Islet of Langerhans (tissue), 1 donor: Measurements from ENCODE around the gene BIRC2.
"Not testable (repeated sequence)": the region's sequence is repeated elsewhere in the genome, so short reads cannot be mapped to it uniquely, and the experiment has no call there.

Source experiments
- FAIRE-seq: peaks from one replicate; lab custom pipeline; 2011; peaks lifted over from hg19 to GRCh38; lab: Jason Lieb, UNC

BIRC2 gene

GRCh38 chr11:102346748-102347461 lies at the start of gene BIRC2:
Gene BIRC2 (plus strand): TSS chr11:102347214. CDS start chr11:102349855, 2,641 bp downstream.
- no peak for FAIRE-seq

DNA sequence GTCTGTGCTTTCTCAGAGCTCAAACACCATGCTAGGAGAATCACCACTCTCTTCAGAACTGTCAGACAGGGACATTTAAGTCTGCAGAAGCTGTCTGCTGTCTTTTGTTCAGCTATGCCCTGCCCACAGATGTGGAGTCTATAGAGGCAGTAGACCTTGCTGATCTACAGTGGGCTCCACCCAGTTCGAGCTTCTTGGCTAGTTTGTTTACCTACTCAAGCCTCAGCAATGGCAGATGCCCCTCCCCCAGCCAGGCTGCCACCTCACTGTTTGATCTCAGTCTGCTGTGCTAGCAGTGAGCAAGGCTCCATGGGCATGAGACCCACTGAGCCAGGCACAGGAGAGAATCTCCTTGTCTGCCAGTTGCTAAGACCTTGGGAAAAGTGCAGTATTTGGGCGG lies 46.2 kb upstream of the BIRC2 start:
- not testable (repeated sequence) for FAIRE-seq

DNA sequence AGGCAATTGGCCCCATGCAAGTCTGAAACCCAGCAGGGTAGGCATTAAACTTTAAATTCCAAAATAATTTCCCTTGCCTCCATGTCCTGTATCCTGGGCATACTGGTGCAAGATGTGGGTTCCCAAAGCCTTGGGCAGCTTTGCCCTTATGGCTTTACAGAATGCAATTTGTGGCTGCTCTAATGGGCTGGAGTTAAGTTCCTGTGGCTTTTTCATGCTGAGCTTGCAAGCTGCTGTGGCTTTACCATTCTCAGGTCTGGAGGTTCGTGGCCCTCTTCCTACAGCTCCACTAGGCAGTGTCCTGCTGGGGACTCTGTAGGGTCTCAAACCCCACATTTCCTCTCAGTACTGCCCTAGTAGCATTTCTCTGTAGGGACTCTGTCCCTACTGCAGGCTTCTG lies 44.8 kb upstream of the BIRC2 start:
- FAIRE-seq, result no peak

- FAIRE-seq, result no peak
Observed at GRCh38 chr11:102304686-102305085, 42.3 kb upstream of the BIRC2 start.

GRCh38 chr11:102305352-102306047 lies 41.5 kb upstream of the BIRC2 start:
- no peak for FAIRE-seq

GRCh38 chr11:102306048-102306597 lies 40.9 kb upstream of the BIRC2 start:
- no peak for FAIRE-seq

DNA sequence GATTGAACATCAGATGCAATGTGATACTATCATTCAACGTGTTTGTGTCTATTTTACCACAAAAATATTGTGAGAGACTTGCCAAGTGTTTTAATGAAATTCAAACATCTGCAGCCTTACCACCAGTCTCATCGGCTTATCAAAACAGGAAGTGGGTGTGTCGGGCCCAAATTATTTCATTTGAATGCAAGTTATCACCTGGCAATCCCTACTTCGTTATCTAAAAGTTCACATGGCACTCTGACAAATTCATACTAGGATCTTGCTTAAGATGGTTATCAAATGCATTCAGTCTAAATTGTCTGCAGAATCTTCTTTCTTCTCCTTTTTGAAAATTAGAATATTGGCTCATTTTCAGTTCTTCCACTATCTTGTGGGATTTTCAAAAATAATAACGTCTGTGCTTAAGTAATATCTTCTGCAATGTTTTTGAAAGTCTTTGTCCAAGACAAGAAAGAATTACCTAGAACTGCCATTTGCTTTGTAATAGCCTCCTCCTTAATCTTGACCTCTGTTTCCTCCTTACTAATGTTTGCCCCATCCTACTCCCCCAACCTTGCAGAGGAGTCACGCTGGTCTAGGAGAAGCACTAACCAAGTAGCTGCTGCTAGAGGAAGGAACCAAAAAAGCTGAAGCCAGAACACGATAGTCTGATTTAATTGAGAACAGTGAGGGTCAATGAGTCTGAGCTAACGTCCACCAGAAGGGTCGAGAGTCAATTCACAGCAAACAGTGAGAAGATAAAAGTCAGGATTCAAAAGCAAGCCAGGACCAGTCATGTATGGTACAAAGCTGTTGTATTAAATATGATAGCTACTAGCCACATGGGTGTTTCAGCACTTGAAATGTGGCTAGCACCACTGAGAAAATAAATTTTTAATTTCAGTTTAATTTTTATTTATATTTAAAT lies 39.9 kb upstream of the BIRC2 start:
- no peak for FAIRE-seq

DNA sequence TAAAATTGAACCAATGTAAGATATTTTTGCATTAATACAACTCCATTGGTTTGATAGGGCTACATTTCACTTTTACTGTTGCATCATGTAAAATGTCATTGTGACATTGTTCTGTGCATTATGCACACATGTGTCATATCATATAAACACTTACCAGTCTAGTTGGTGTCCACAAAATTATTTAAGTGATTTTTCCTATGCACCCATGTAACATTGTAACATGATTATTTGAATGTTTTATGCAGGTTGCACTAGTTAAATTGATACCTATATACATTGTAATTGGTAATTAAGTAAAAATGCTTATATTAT lies 39.3 kb upstream of the BIRC2 start:
- no peak for FAIRE-seq

GRCh38 chr11:102309621-102310541 lies 37.1 kb upstream of the BIRC2 start:
- FAIRE-seq, result no peak

- peak; percentile 61 for FAIRE-seq
Observed at GRCh38 chr11:102312667-102313066, 34.3 kb upstream of the BIRC2 start.

GRCh38 chr11:102313238-102313940 lies 33.6 kb upstream of the BIRC2 start:
- FAIRE-seq, result no peak

DNA sequence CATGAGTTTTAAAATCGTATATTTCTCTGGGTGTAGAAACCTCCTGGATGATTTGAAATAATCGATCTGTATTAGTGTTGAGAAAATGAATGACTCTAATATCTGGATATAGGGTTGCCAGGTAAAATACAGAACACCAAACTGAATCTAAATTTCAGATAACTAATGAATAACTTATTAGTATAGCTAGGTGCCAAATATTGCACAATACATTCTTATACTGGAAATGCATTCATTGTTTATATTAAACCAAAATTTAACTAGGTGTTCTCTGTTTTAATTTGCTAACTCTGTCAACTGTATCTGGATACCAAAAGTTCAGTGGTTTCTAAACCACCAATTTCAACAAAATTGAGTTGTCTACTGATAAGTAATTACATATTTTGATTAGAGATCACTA lies 32.2 kb upstream of the BIRC2 start:
- no peak for FAIRE-seq

DNA sequence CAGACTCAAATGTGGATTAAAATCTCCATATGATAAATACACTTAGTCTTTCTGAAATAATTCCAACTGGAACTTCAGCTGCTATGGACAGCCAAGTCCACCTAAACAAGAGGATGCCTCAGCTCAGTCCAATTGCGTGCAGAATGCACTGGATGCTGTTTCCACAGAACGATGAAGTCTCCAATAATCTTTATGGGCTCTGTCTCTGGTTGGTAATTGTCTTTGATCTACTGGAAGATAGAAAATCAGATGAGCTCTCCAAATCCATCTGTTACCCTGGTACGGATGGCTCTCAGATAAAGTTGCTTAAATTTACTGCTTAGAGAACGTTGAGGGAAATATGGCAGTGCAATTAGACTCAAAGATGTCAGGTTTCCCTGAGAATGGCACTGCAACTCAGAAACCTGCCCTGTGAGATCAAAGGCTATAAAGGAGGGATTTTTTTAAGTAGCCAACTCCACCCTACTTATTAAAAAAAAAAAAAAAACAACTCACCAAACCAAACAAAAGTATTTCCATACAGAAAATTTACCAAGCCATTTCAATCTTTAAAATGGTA lies 30.6 kb upstream of the BIRC2 start:
- FAIRE-seq, result no peak

GRCh38 chr11:102317099-102317767 lies 29.8 kb upstream of the BIRC2 start, which contains the start of gene BIRC3:
Gene BIRC3 (plus strand): TSS chr11:102317484. CDS start chr11:102324510, 7,026 bp downstream.
- peak; percentile 83 for FAIRE-seq

GRCh38 chr11:102317768-102318103 lies 29.3 kb upstream of the BIRC2 start:
- no peak for FAIRE-seq

GRCh38 chr11:102318469-102318868 lies 28.5 kb upstream of the BIRC2 start:
- FAIRE-seq, result no peak

GRCh38 chr11:102319544-102319943 lies 27.5 kb upstream of the BIRC2 start:
- FAIRE-seq, result no peak

- no peak for FAIRE-seq
Observed at GRCh38 chr11:102320188-102320587, 26.8 kb upstream of the BIRC2 start.

DNA sequence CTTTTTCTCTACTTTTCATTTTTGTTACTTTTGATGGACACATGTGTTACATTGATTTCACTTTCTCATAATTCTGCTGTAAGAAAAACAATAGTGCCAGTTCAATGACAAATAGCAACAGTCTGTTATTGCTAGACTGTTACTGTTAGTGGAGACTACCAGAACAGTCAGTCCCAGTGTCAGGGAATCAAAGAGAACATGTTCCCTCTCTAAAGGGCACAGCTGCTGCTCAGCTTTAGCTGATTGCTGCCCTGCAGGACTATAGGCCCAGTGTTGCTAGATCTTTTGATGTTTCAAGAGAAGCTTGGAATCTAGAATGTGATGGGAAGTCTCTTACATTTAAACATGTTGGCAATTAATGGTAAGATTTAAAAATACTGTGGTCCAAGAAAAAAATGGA lies 26.3 kb upstream of the BIRC2 start:
- FAIRE-seq, result no peak

DNA sequence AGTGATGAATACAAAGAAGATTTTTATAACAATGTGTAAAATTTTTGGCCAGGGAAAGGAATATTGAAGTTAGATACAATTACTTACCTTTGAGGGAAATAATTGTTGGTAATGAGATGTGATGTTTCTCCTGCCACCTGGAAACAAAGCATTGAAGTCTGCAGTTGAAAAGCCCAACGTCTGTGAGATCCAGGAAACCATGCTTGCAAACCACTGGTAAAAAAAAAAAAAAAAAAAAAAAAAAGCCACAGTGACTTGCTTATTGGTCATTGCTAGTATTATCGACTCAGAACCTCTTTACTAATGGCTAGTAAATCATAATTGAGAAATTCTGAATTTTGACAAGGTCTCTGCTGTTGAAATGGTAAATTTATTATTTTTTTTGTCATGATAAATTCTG lies 24.5 kb upstream of the BIRC2 start:
- FAIRE-seq, result no peak
